Psoas muscle (tissue), 8 donors: ENCODE results near the gene RGCC. TPM values are rescaled to one million over a fixed set of nuclear protein-coding genes. Genes with fewer than 3 reads are reported as not detected.

Source experiments
- ATAC-seq, 4 donors: fragments of 200-7000 bp; cut with Tn5 transposase; one replicate each; pipeline ENCODE4 v1.9.1; 2020; ENCODE audit warnings: moderate library complexity in 3 of 4, mild to moderate bottlenecking in 2 of 4
- DNase-seq, 2 donors: peaks; one replicate each; pipeline ENCODE4 v3.0.0-alpha.2; 2020
- H3K27ac ChIP-seq: fragments of 200-600 bp; one replicate; pipeline ENCODE4 v1.8.0; 2022
- H3K27me3 ChIP-seq, 3 donors: fragments of 200-600 bp in 1 of 3; one replicate each; pipeline versions ENCODE4 v1.6.1 to v1.8.0; 2013 to 2022; ENCODE audit warnings: low read length in 2 of 3, mild to moderate bottlenecking in 2 of 3, moderate library complexity in 1 of 3; ENCODE audit not compliant: insufficient read depth in 3 of 3
- H3K36me3 ChIP-seq, 2 donors: fragments of 200-600 bp in 1 of 2; one replicate each; pipeline versions ENCODE4 v1.6.1 to v1.8.0; 2013 to 2022; ENCODE audit warnings: low read depth in 1 of 2, mild to moderate bottlenecking in 1 of 2, moderate library complexity in 1 of 2; ENCODE audit not compliant: insufficient read depth in 1 of 2
- H3K4me1 ChIP-seq: fragments of 200-600 bp; one replicate; pipeline ENCODE4 v1.8.0; 2022
- H3K4me3 ChIP-seq: fragments of 200-600 bp; one replicate; pipeline ENCODE4 v1.8.0; 2022; ENCODE audit warnings: mild to moderate bottlenecking
- H3K9me3 ChIP-seq: fragments of 200-600 bp; one replicate; pipeline ENCODE4 v1.8.0; 2022
- WGBS, 3 donors: extraction: QIAGEN DNeasy Blood & Tissue Kit; methylation state at CpG; one replicate each; pipeline versions ENCODE4 v1.1.6 to v1.1.7; 2013; 5-methylcytosine and 5-hydroxymethylcytosine counted together
- intact Hi-C, 2 donors: fragments of 100-400 bp; cut with DNase I; formaldehyde crosslinking; loops; one replicate each; pipeline versions ENCODE4 v1.11.0 to v1.14.2; 2022
- polyA plus RNA-seq, 3 donors: library from polyadenylated mRNA; stranded (reverse); fragments of 200-250 nt; gene quantifications; one replicate each; pipeline ENCODE4 v1.2.3, GENCODE V29; 2013
- total RNA-seq, 4 donors: library from RNA; stranded (reverse); fragmentation: NEBNext Ultra II Directional in 2 of 4; extraction: Animal tissue kit (Norgen Biotek cat#: 25700) in 2 of 4; gene quantifications; one replicate each; pipeline versions ENCODE4 v1.2.1 to v1.2.4, GENCODE V29; 2021 to 2023
- TF ChIP-seq, protein P1 (sequence below): fragments of 200-600 bp; IDR thresholded peaks from one replicate; pipeline ENCODE4 v1.8.0; 2022; ENCODE audit warnings: antibody characterized with exemption
- donor health status: healthy with polysubstance abuse.
- donor health status: DM: no; HTN: no; CAD: no; lungs with moderate emphysema.
- donor health status: Bipolar disorder and iron deficiency.
- donor health status: healthy.
- donor health status: DM: yes; HTN: yes; CAD: no.
- donor health status: DM: no; HTN: no; CAD: no.
- donor health status: DM: no; HTN: no; CAD: no.
- donor health status: DM: yes; HTN: yes; CAD: no.

Gene RGCC
- total and polyA plus RNA-seq, 7 donors: 10.1 to 35.1 (median 19.1) TPM

DNA sequence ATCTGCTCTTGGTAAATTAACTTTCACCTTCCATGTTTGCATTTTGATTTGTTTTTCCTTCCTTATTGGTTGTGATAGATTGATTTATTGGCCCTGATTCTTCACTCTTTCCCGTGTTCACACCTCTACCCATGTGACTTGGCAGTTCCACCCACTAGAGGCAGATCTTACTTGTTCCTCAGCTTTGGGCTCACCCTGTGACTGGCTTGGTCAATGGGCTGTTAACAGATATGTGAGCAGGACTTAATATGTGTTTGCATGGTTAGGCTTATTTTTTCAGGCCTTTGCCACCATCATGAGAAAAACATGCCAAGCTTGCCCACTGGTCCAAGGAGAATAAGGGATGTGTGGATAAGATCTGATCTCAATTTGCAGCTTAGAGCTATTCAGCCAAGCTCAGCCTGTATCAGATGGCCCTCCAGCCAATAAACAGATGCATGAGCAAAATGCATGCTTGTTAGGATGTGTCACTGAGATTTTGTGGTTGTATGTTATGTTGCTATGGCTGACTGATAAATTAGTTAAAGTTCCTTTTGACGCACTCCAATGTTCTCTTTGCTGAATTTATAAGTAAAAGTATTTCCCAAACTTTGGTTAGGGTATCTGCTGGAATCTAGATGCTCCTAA is 48.0 kb downstream of the RGCC start:
- DNase-seq (no peak), ATAC-seq (no peak)
- no peak overlapping the region for H3K27ac ChIP-seq
- no peaks in the 10 kb centered on the region for H3K4me1 ChIP-seq
- intact Hi-C loops: no loop called here
- H3K36me3 ChIP-seq: no peaks in the 10 kb centered on the region
- TF ChIP-seq, protein P1, sequence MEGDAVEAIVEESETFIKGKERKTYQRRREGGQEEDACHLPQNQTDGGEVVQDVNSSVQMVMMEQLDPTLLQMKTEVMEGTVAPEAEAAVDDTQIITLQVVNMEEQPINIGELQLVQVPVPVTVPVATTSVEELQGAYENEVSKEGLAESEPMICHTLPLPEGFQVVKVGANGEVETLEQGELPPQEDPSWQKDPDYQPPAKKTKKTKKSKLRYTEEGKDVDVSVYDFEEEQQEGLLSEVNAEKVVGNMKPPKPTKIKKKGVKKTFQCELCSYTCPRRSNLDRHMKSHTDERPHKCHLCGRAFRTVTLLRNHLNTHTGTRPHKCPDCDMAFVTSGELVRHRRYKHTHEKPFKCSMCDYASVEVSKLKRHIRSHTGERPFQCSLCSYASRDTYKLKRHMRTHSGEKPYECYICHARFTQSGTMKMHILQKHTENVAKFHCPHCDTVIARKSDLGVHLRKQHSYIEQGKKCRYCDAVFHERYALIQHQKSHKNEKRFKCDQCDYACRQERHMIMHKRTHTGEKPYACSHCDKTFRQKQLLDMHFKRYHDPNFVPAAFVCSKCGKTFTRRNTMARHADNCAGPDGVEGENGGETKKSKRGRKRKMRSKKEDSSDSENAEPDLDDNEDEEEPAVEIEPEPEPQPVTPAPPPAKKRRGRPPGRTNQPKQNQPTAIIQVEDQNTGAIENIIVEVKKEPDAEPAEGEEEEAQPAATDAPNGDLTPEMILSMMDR: no peak
- no peaks in the 10 kb centered on the region for H3K9me3 ChIP-seq
- H3K27me3 ChIP-seq: no peaks in the 10 kb centered on the region
- no peak overlapping the region for H3K4me3 ChIP-seq
- 62 to 66% (median 65%) methylated on average over 2 of the region's 2 CpGs for WGBS, 3 donors

DNA sequence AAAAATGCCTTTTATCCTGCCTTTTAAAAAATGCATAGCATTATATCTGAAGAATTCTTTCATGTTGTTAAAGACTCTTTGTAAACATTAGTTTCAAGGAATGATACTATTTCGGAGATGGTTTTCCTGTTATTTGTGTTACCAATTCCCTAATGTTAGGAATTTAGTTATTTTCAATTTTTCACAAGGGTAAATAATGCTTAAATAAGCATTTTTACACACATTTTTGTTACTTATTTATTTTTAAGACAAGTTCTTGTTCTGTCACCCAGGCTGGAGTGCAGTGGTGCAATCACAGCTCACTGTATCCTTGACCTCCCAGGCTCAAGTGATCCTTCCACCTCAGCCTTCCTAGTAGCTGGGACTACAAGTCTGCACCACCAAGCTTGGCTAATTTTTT is 49.0 kb downstream of the RGCC start:
- DNase-seq (no peak), ATAC-seq (no peak)
- Histone ChIP-seq H3K36me3 (no peaks in the 10 kb centered on the region), H3K4me1 (no peaks in the 10 kb centered on the region), H3K27me3 (no peaks in the 10 kb centered on the region), H3K27ac (no peak overlapping the region), H3K4me3 (no peak overlapping the region), H3K9me3 (no peaks in the 10 kb centered on the region)
- intact Hi-C loops: no loop called here
- WGBS, 3 donors: 87 to 98% (median 96%) methylated on average over 1 of the region's 1 CpG
- TF ChIP-seq, protein P1: no peak

DNA sequence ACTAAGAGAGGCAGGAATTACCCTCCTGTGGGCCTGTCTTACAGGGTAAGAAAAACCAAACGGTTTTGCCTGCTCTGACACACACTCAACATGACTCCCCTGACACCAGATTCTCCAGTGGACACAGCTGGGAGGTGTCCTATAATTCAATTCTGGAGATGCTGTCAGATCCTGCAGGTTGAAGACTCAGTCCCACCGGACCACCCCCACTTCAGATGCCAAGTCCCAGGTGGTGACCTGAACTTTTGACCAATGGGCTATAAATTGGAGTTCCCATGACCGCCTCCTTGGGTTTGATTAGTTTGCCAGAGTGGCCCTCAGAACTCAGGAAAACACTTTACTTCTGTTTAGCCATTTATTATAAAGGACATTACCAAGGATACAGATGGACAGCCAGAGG is 52.6 kb downstream of the RGCC start:
- Histone ChIP-seq H3K9me3 (no peaks in the 10 kb centered on the region), H3K27ac (no peak overlapping the region), H3K27me3 (no peaks in the 10 kb centered on the region), H3K4me3 (no peak overlapping the region), H3K4me1 (no peaks in the 10 kb centered on the region), H3K36me3 (no peaks in the 10 kb centered on the region)
- no peak for ATAC-seq
- TF ChIP-seq, protein P1: no peak
- 44 to 48% (median 48%) methylated on average over 3 of the region's 3 CpGs for WGBS, 3 donors
- no peak for DNase-seq
- intact Hi-C loops: no loop called here

DNA sequence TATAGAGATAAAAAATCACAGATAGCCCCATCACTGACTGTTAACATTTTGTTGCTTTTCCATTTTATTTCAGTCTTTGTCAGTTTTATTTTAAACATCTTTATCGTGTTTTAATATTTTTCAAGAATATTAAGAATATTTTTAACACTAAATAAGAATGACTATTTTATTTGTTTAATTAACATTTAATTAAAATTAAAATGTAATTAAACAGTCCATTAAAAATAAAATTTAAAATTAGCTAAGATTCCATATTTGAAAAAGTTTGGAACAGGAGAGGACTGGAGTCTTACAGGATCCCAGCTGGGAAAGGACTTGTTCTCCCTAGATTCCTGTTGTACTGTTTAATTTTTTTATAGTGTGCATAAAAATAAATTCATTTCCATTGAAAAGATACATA is 54.5 kb downstream of the RGCC start:
- no peaks in the 10 kb centered on the region for H3K27me3 ChIP-seq
- WGBS, 3 donors: 92 to 97% (median 96%) methylated on average over 1 of the region's 1 CpG
- intact Hi-C loops: no loop called here
- H3K4me3 ChIP-seq: no peak overlapping the region
- TF ChIP-seq, protein P1: no peak
- DNase-seq (no peak), ATAC-seq (no peak)
- H3K36me3 ChIP-seq: no peaks in the 10 kb centered on the region
- no peak overlapping the region for H3K27ac ChIP-seq
- no peaks in the 10 kb centered on the region for H3K4me1 ChIP-seq
- no peaks in the 10 kb centered on the region for H3K9me3 ChIP-seq

DNA sequence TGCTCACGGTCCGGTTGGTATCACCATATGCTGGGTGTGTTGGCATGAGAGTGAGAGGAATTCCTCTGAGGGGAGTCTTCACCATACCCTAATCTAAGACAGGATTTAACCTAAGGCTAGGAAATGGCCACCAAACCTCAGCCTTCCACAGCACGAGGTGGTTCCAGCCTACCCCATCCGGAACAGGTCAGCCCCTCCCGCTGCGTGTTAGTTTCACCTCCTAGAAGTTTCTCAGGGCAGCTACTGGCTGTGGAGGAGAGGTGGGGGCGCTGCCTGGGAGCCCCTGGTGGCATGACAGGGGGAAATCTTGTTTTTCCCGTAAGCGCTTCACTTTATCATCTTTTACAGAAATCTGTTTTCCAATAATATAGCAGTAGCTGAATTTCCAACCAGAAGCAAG is 55.1 kb downstream of the RGCC start:
- no peak for DNase-seq
- H3K9me3 ChIP-seq: no peaks in the 10 kb centered on the region

More for the DNA sequence above, 55.1 kb downstream of the RGCC start:
- WGBS, 3 donors: 88 to 92% (median 90%) methylated on average over 9 of the region's 9 CpGs
- Histone ChIP-seq H3K4me1 (no peaks in the 10 kb centered on the region), H3K4me3 (no peak overlapping the region), H3K36me3 (no peaks in the 10 kb centered on the region), H3K27me3 (no peaks in the 10 kb centered on the region), H3K27ac (no peak overlapping the region)
- intact Hi-C loops: no loop called here
- no peak for ATAC-seq
- TF ChIP-seq, protein P1: no peak
